GM18517 (cell line): ENCODE measurements around the gene SHROOM2.
"Not testable (repeated sequence)": the region's sequence is repeated elsewhere in the genome, so short reads cannot be mapped to it uniquely, and the experiment has no call there.

Source experiments
- ATAC-seq: cut with Tn5 transposase; IDR thresholded peaks from one replicate; pipeline ENCODE4 v1.9.1; 2021; ENCODE audit warnings: mild to moderate bottlenecking, moderate library complexity; ENCODE audit not compliant: unreplicated experiment

The SHROOM2 gene

DNA sequence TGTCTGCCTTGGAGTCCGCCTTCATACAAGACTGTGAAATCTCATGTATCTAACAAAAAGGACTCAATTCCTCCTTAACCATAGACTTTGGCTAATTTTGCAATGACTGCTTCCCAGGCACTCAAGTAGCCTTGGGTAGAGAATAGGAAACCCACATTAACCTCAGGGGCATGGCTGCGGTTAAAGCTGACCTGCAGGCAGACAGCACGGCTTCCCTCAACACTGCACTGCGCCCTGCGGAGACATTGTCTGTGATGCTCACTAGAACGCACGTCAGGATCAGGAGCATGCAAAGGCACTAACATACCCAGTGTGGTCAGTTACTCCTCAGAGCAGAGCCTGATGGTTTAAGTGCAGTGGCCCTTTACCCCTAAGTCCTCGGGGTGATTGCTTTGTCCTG is 10.3 kb upstream of the SHROOM2 start:
- no peak for ATAC-seq

DNA sequence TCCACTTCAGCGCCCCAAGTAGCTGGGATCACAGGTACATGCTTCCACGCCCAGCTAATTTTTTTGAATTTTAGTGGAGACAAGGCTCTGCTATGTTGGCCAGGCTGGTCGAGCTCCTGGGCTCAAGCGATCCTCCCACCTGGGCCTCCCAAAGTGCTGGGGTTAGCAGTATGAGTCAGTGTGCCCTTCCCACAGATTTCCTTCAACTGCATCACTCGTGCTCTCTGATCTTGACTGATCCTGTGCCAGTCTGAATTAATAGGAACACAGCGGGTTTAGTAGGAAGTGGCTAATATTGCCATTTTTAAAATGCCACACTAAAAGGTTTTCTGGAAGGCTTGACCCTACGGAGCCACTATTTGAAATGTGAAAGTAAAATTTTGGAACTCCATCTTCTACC is 4.3 kb upstream of the SHROOM2 start:
- ATAC-seq, result no peak

DNA sequence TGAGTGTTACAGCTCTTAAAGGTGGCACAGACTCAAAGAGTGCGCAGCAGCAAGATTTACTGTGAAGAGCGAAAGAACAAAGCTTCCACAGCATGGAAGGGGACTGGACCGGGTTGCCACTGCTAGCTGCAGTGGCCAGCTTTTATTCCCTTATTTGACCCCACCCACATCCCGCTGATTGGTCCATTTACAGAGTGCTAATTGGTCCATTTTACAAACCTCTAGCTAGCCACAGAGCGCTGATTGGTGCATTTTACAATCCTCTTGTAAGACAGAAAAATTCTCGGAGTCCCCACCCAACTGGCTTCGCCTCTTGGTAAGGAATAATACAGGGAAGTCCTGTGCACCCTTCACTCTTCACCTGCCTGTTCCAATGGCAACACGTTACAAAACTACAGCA is 1.9 kb upstream of the SHROOM2 start:
- no peak for ATAC-seq

DNA sequence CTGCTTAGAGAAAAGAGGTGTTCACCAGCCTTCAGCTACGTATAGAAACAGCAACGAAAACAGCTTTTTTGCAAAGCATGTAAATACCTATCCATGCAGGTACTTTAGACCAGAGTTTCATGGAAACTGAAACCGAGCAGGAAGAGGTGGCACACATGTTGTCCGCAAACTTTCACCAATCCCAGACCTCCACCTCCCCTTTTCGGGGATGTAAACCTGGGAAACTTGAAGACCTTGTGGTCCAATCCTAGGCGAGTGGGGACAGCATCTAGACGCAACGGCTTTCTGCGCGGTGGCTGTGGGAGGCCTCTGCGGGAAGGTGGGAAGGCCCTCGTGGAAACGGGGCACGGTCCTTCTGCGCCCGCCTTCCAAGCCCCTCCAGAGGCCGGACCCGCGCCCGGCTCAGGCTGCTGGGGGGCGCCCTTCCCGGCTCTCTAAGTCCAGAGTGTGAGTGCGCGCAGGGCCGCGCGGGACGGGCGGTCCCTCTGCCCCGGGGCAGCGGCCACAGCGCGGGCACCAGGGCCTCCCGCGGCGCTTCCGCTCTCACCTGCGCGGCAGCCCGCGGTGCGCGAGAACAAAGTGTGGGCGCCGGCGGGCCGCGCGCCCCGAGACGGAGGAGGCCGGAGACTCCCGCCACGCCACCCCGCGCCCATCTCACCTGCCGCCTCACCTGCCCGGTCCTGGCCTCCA is 830 bp upstream of the SHROOM2 start:
- no peak for ATAC-seq

DNA sequence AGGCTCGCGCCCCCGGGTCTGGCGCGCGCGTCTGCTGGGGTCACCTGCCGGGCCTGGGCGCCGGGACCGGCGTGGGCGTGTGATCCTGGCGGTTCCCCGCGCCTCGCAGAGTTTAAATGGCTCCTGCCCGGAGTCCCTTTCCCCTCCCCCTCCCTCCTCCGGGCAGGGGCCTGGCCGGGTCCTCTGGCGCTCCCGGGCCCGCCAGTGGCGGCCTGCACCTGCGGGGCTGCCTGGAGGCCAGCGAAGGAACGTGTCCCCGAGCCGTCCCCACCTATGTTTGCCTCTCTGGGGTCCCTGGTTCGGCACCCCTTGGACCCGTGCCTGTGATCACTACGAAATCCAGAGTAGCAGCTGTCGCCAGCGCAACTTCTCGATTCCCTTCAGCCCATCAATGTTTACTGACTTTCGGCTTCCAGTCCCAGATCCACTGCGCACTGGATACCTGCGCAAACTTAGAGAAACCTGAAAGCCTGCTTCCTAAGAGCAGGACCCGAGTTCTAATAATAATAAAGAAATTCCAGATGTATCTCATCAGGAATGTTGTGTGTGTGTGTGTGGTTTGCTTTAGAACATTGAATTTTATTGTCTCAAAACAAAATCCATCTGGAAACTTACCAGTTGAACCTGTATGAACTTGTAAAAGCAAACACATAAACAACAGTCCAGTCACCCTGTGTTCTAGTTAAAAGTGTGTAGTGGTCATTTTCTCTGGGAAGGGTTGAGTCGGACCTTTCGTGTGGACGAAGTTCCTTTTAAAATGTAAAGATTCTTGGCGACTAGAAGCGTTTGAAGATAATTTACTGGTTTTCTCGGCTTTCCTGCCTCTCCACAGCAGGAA is 788 bp downstream of the SHROOM2 start:
- no peak for ATAC-seq

DNA sequence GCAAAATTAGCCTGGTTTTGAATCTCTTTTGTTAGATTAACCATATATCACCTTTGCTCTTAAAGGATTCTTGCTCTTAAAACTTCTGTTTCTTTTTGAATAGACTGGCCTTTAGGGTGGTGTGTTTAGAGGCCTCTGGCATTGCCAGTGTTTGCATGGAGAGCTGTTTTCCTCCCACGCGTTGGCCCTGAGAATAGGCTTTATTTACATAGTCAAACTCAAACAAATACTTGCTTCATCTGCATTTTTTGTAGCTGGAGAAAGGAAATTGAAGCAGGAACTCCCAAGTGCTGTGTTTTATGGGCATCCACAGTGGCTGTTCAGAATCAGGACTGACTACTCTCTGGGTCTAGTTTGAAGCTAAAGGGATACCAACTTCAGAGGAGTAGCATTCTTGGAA is 2.7 kb downstream of the SHROOM2 start:
- no peak for ATAC-seq

DNA sequence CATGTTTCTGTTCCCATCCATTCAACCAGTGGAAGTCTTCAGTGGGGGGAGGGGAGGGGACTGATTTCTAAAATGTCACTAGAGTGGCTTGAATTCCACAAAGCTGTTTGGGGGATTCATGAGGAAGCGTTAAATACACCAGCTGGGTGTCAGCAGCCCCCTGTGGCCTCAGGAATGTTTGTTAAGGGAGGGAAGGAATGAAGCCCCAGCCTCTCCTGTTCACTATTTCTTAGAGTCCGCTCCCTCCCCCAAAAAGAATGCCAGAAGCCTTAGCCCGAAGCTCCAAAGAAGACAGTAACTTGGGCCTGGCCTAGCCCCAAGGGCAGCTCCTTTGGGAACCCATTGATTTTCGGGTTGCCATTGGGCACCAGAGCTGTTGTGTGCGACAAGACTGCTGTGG is 3.3 kb downstream of the SHROOM2 start:
- no peak for ATAC-seq

DNA sequence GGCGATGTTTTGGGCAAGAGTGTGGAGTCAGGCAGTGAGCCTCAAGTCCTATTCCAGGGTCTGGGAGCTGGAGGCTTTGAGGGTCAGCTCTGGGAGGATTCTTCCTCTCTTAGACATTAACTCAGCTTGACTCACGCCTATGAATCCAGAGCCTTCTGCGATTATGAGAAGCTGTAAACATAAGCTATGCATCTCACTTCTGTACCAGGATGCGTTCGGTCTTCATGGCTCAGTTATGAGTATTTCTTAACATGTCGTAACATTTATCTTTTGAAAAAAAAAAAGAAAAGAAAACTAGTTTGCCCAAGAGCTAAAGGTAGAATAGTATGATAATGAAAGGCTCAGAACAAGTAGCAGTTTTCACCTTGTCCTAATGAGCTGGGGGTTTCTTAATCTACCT is 4.6 kb downstream of the SHROOM2 start:
- ATAC-seq, result no peak

DNA sequence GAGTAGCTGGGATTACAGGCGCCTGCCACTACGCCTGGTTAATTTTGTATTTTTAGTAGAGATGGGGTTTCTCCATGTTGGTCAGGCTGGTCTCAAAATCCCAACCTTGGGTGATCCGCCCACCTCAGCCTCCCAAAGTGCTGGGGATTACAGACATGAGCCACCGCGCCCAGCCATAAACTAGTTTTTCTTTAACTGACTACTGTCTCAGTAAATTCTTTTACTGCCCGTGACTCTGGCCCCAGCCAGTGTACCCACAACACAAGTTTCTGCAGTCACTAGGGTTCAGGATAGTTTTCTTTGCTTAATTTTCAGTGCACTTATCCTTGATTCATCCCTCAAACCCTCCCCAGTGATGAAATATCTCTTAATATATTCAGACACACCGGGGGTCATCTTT is 8.3 kb downstream of the SHROOM2 start:
- no peak for ATAC-seq

DNA sequence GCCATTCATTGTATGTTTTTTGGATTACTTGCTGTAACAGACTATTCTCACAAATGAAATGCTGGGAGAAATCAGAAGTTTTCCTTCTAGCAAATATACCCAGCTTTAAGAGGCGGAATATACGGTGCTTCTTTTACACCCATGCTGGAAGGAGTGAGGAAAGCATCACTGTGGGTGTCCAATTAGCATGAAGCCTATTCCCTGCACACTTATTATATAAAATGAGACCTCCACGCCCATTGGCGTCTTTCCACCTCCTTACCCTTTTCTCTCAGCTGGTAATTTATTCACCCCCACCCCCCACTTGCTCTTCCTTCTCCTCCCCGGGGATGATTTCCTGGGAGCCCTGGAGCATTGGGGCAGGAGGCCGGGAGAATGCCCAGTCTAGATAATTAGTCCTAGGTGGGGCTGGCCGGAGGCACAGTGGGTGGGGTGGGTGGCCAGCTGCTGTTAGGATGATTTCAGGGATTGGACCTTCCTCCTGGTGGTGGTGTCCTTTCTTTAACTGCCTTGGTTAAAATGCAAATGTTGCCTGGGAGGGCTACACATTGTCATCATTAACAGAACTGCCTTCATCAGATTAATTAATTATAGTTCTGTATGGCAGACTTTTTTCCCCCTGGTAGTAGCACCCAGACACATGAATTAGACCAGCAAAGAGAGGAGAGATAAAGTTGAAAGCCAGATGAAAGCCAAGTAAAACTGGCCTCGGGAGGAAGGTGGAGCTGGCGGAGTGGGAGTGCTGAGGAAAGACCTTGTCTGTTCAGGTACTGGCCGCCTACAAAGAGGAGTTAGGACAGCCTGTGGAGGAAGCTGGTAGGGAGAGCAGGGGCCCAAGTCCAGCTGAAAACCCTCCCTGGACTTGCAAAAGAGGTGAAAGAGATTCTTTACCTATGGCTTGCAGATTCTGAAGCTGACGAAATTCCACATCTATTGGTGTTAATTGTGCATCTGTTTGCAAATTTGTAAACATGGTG is 11.4 kb downstream of the SHROOM2 start:
- ATAC-seq, result no peak

DNA sequence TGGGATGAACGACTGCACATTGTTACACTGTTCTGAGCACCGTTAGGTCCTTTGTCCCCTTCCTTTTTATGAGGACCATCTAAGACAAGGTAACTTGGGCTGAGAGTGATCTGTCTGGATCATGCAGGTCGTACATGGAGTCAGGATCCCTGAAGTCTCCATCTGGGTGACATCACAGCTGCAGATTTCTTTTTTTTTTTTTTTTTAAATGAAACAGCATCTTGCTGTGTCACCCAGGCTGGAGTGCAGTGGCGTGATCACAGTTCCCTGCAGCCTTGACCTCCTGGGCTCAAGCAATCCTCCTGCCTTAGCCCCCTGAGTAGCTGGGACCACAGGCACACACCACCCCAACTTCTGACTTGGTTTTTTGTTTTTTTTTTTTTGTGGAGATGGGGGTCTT is 16.5 kb downstream of the SHROOM2 start:
- no peak for ATAC-seq

DNA sequence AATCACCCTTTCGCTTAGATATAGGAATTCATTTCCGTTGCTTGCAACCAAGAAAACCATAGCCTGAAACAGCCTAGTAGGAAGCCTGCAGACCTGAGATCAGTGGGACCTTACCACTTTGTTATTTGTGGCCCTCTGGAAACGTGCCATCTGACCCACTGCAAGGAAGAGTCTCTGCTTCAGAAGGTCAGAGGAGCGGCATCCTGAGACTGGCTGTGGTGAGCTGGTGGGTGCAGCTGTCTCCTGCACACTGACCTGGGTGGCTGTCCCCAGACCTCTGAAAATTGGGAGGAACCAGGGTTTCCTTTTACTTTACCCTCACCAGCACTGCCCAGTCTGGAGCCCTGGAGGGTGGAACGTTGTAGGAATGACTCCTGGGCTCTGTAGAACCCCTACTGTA is 18.2 kb downstream of the SHROOM2 start:
- ATAC-seq, result no peak

DNA sequence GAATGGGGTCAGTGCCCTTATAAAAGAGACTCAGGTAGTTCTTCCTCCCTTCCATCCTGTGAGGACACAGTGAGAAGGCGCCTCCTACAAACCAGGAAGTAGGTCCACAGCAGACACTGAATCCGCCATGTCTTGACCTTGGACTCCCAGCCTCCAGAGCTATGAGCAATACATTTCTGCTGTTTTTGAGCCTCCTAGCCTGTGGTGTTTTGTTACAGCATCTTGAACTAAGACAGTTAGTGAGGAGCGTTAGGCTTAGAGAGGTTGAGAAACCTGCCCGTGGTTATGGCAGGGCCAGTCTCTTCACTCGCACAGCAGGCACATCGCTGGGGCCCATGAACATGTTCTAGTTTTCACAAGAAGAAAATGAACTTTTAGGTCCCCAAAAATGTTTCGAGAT is 19.7 kb downstream of the SHROOM2 start:
- no peak for ATAC-seq

DNA sequence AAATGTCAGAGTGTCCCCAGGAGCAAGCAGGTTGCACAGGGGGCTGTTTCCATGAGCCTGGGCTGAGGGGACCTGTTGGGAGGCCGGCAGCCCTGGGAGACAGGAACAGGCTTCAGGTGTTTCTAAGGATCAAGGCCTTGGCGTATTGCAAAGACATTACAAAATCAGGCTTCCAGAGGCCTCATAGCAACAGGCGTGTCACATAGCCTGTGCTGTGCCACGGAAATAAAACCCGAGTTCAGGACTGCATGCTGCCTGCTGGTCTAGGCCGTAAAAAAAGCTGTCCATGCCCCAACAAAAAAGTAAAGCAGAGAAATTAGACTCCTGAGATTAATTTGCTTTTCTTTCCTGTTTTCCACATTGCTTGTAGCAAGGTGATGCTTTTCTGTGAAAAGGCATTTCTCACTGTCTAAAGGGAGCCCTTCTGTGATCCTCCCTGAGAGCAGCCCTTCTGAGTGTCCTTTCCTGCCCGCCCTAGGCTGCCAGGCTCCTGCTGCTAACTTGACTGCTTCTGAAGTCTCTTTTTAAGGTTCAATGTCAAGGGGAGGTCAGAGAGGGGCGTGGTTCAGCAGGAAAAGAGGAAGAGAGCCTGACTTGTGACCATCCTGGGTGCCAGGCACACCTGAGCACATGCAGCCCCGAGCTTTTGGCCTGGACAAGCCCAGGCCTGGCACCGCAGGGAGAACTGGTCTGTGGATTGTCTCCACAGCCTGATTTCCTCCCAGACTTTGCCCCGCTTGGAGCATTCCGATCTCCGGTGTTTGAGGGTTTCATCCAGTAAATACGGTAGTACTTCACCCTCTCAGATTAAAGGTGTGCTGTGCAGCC is 21.3 kb downstream of the SHROOM2 start:
- ATAC-seq, result no peak

DNA sequence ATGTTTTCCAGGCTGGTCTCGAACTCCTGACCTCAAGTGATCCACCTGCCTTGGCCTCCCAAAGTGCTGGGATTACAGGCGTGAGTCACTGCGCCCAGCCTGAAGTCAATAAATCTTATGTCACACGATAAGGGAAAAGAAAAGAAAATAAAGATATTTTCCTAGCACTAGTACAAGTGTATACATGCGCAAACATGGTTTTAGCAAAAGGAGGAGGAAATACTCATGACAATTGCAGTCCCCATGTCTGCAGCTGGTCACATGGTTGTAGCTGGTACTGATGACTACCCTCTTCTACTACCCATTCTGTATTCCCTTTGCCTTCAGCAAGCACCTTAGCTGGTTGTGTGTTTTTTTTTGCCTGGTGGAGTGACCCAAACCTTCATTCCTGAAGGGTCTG is 23.6 kb downstream of the SHROOM2 start:
- not testable (repeated sequence) for ATAC-seq

DNA sequence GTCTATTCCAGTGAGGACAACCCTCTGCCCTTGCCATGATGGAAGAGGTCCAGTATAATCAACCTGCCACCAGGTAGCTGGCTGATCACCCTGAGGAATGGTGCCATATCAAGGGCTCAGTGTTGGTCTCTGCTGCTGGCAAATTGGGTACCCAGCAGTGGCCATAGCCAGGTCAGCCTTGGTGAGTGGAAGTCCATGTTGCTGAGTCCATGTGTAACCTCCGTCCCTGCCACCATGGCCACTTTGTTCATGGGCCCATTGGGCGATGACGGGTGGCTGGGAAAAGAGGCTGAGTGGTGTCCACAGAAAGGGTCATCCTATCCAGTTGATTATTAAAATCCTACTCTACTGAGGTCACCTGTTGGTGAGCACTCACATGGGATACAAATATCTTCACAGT is 24.9 kb downstream of the SHROOM2 start:
- not testable (repeated sequence) for ATAC-seq

DNA sequence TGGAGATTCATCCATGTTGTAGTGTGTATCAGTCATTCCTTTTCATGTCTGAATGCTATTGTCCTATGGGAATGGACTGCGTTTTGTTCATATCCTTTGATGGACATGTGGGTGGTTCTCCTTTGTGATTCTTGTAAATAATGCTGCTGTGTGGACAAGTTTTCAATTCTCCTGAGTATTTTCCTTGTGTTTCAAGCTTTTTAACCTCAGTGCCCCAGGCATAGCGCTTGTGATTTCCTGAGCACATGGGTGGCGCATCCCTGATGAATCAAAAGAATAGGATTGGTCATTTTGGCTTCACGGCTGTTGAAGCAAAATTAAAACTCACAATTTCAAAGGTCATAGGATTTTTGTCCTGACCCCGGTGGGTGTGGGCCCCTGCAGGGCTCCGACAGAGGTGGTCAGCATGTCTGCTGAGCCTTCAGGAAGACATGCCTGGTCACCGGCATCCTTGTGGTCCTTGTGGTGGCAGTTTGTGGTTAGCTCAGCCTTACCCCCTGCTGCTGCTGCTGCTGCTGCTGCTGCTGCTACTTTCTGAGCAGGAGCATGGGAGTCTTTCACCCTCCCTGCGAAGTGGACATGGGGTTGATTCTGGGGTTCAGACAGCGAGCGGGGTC is 30.0 kb downstream of the SHROOM2 start:
- ATAC-seq, result no peak

DNA sequence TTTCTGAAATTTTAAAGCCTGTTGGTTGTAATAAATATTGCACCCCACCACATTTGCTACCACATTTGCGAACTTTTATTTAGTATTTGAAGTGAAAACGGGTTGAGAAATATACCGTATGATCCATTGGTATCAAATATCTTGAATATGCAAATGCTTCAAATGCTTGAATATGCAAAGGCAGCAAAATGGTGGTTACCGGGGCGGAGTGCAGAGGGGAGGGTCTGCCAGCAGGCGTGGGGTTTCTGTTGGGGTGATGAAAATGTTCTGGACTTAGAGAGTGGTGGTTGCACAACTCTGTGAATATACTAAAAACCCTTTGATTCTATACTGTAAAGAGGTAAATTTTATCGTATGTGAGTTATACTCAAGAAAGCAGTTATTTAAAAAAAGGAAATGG is 35.3 kb downstream of the SHROOM2 start:
- no peak for ATAC-seq

DNA sequence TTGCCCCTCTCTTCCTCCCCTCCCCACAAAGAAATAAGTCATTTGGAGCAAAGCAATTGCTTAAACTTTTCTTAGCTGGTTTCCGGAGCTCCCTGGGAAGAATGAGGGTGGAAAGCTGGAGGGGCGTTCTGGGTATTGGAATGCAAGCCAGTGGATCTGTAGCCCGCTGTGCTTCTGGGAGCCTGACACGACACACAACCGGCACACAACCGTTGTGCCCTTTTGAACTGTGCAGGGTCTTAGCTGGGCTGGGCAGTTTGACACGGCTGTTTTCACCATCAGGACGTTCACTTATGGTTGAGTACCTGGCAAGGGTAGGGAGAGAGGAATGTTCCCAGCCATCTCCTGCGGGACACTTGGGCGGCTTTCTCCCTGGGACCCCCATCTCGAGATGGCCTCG is 38.3 kb downstream of the SHROOM2 start:
- no peak for ATAC-seq

DNA sequence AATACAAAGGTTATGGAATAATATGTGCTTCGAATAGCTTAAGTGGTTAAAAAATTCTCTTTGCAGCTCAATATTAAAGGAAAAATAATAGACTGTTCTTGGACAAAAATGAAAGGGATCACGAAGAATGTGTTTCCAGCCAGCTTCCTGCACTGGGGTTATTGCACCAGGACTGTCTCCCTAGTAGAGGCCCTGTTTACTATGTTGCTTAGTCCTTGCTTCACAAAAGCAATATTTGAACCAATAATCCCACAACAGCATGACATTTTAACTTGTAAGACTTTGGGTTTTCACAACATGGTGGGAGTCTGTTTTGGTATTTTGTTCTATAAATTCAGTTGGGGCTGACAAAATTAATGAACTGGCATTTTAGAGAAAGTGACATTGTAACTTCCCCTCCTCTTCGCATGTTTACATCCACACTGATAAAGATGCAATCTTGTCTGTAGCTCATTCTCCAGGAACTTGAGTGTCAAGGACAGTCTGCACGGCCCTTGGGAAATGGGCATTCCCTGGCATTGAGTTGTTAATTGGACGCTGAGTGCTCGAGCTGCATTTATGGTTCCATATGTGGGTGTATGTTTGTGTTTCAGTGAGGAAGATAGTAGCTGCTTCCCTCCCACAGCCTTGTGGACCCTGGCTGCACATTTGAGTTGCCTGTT is 39.0 kb downstream of the SHROOM2 start:
- no peak for ATAC-seq
